Liver (tissue), 3 donors: ENCODE results near the gene AKAP12.

Source experiments
- CTCF ChIP-seq: fragments of 150-350 bp; IDR thresholded peaks from 2 replicates; pipeline ENCODE4 v1.5.1; 2017; ENCODE audit warnings: improper control_type of control experiment, low read depth, low read length; ENCODE audit not compliant: missing input control
- EGR1 ChIP-seq, 2 donors: IDR thresholded peaks; 2 replicates each; pipeline ENCODE4 v1.6.1; 2016 to 2018; ENCODE audit warnings: antibody characterized with exemption in 2 of 2, low read depth in 2 of 2
- GABPA ChIP-seq, 2 donors: IDR thresholded peaks in 1 of 2; conservative IDR thresholded peaks in 1 of 2; 2 replicates each; pipeline ENCODE4 v1.6.1; 2016; ENCODE audit warnings: antibody characterized with exemption in 2 of 2, mild to moderate bottlenecking in 1 of 2, moderate library complexity in 1 of 2
- HNF4G ChIP-seq: IDR thresholded peaks from 2 replicates; pipeline ENCODE4 v1.6.1; 2016; ENCODE audit warnings: antibody characterized with exemption
- JUND ChIP-seq, 2 donors: IDR thresholded peaks; 2 replicates each; pipeline ENCODE4 v1.6.1; 2016; ENCODE audit warnings: antibody characterized with exemption in 2 of 2
- RAD21 ChIP-seq, 2 donors: IDR thresholded peaks; 2 replicates each; pipeline ENCODE4 v1.6.1; 2016; ENCODE audit warnings: antibody characterized with exemption in 2 of 2, mild to moderate bottlenecking in 2 of 2
- REST ChIP-seq: IDR thresholded peaks from 2 replicates; pipeline ENCODE4 v1.6.1; 2016; ENCODE audit warnings: antibody characterized with exemption, mild to moderate bottlenecking
- SP1 ChIP-seq: IDR thresholded peaks from 2 replicates; pipeline ENCODE4 v1.6.1; 2018; ENCODE audit warnings: antibody characterized with exemption, mild to moderate bottlenecking
- TAF1 ChIP-seq: conservative IDR thresholded peaks from 2 replicates; pipeline ENCODE4 v1.6.1; 2016; ENCODE audit warnings: antibody characterized with exemption, mild to moderate bottlenecking
- TF ChIP-seq, protein P1 (sequence below): IDR thresholded peaks from 2 replicates; pipeline ENCODE4 v1.6.1; 2016; ENCODE audit warnings: antibody characterized with exemption
- donor health status: healthy.
- donor health status: healthy.

GRCh38 chr6:151335930-151336329 is 96.2 kb downstream of the AKAP12 start:
- TF ChIP-seq TAF1 (no peak), CTCF (no peak), JUND (IDR thresholded peaks at IDR 0.05) (no peak), GABPA (IDR thresholded peaks at IDR 0.05 in 1 of 2, conservative IDR thresholded peaks at IDR 0.05 in 1 of 2) (no peak), SP1 (no peak), EGR1 (IDR thresholded peaks at IDR 0.05; ENCODE audit: low read depth in 2 of 2) (no peak), HNF4G (no peak), REST (no peak), RAD21 (IDR thresholded peaks at IDR 0.05) (no peak)
- TF ChIP-seq, protein P1, sequence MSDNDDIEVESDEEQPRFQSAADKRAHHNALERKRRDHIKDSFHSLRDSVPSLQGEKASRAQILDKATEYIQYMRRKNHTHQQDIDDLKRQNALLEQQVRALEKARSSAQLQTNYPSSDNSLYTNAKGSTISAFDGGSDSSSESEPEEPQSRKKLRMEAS: no peak
